ENCODE results near the gene PSRC1.

- TF ChIP-seq CTCF (IDR thresholded peaks at IDR 0.05; ENCODE audit: control extremely low read depth in 1 of 3, insufficient read depth in 1 of 3, low read depth in 1 of 3, low read length in 3 of 3) (no peak), RFX5 (IDR thresholded peaks at IDR 0.05; ENCODE audit: borderline replicate concordance, low read depth, low read length) (no peak), NRF1 (IDR thresholded peaks at IDR 0.05; ENCODE audit: low read depth, low read length) (no peak), EP300 (IDR thresholded peaks at IDR 0.05; ENCODE audit: borderline replicate concordance in 1 of 2, low read depth in 2 of 2, low read length in 2 of 2) (no peak), SRF (IDR thresholded peaks at IDR 0.05; ENCODE audit: low read depth, low read length) (no peak), POLR2A (IDR thresholded peaks at IDR 0.05; ENCODE audit: control extremely low read depth in 1 of 2, low read depth in 2 of 2, low read length in 2 of 2) (no peak), TEAD4 (IDR thresholded peaks at IDR 0.05; ENCODE audit: low read depth, low read length) (no peak), POLR2AphosphoS5 (IDR thresholded peaks at IDR 0.05; ENCODE audit: low read depth, low read length) (no peak), YY1 (IDR thresholded peaks at IDR 0.05; ENCODE audit: low read depth, low read length) (no peak)
Measured at GRCh38 chr1:109269981-109270622, 12.8 kb downstream of the PSRC1 start.
